Osteocyte (in vitro differentiated cells): ENCODE results near the gene CTNNA2. TPM values are rescaled to one million over a fixed set of nuclear protein-coding genes. Genes with fewer than 3 reads are reported as not detected.

Experiments
- DNase-seq: peaks from one replicate; pipeline ENCODE4 v3.0.0; 2021; ENCODE audit warnings: mixed read lengths; ENCODE audit not compliant: unreplicated experiment; ENCODE audit errors: extremely low spot score
- H3K27ac Mint-ChIP-seq: one replicate; pipeline ENCODE4 v1.8.0; 2021; ENCODE audit warnings: mild to moderate bottlenecking, mixed read lengths; ENCODE audit not compliant: unreplicated experiment
- H3K27me3 Mint-ChIP-seq: one replicate; pipeline ENCODE4 v1.8.0; 2021; ENCODE audit warnings: mixed read lengths; ENCODE audit not compliant: unreplicated experiment
- H3K36me3 Mint-ChIP-seq: one replicate; pipeline ENCODE4 v1.8.0; 2021; ENCODE audit warnings: mixed read lengths; ENCODE audit not compliant: unreplicated experiment
- H3K4me1 Mint-ChIP-seq: one replicate; pipeline ENCODE4 v1.8.0; 2021; ENCODE audit warnings: mixed read lengths; ENCODE audit not compliant: unreplicated experiment
- H3K4me3 Mint-ChIP-seq: one replicate; pipeline ENCODE4 v1.8.0; 2021; ENCODE audit warnings: mild to moderate bottlenecking, moderate library complexity, mixed read lengths; ENCODE audit not compliant: unreplicated experiment
- H3K9me3 Mint-ChIP-seq: one replicate; pipeline ENCODE4 v1.8.0; 2021; ENCODE audit warnings: mixed read lengths; ENCODE audit not compliant: unreplicated experiment
- total RNA-seq: library from RNA; stranded (reverse); gene quantifications from 2 replicates; pipeline ENCODE4 v1.2.1, GENCODE V29; 2021
- TF ChIP-seq, protein P1 (sequence below): fragments of 200-600 bp; sonication (generic); IDR thresholded peaks from 2 replicates; pipeline ENCODE4 v1.5.0; 2021; ENCODE audit warnings: antibody characterized with exemption, mild to moderate bottlenecking, moderate library complexity

CTNNA2 gene
- total RNA-seq, 1 donor from 2014 or later = not detected

DNA sequence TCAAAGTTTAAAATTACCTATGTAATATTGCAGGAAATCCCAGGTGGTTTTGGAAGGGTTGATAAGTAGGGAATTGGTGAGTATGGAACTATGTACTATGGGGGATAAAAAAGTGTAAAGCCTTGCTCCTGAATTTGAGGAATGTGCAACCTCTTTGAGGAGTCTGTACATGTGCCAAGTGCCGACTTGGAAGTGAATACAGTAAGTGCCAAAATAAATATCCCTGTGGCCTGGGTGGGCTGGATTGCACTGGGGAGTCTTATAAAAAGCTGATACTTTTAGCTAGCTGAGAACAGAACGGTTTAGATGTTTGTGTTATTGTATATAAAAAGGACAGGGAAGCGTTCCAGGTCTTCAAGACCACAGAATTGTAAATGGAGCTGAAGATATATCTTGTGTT lies 1108.8 kb downstream of the CTNNA2 start:
- Mint-ChIP-seq H3K9me3 (peaks cover 21% of the 10 kb centered on the region), H3K36me3 (no peaks in the 10 kb centered on the region), H3K27me3 (no peaks in the 10 kb centered on the region), H3K4me1 (no peaks in the 10 kb centered on the region), H3K4me3 (no peak overlapping the region), H3K27ac (no peak overlapping the region)
- DNase-seq = no peak
- TF ChIP-seq, protein P1, sequence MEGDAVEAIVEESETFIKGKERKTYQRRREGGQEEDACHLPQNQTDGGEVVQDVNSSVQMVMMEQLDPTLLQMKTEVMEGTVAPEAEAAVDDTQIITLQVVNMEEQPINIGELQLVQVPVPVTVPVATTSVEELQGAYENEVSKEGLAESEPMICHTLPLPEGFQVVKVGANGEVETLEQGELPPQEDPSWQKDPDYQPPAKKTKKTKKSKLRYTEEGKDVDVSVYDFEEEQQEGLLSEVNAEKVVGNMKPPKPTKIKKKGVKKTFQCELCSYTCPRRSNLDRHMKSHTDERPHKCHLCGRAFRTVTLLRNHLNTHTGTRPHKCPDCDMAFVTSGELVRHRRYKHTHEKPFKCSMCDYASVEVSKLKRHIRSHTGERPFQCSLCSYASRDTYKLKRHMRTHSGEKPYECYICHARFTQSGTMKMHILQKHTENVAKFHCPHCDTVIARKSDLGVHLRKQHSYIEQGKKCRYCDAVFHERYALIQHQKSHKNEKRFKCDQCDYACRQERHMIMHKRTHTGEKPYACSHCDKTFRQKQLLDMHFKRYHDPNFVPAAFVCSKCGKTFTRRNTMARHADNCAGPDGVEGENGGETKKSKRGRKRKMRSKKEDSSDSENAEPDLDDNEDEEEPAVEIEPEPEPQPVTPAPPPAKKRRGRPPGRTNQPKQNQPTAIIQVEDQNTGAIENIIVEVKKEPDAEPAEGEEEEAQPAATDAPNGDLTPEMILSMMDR = no peak

DNA sequence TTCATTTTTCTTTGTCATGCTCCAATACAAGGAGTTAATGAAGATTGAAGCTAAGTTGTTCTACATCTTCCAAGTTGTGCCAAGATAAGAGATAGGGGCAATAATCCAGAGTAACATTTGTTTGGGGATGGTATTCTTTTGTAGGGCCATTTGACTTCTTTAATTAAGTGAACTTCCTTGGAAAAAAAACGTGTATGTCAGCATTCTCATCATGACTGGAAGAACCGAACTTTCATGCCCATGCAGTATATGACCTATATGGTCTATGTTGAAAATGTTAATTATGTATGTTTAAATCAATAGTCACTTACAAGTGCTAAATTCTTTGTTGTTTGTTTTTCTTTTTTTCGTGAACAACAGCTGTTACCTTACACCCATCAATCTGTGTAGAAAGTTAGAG lies 1111.2 kb downstream of the CTNNA2 start:
- Mint-ChIP-seq H3K9me3 (peaks cover 21% of the 10 kb centered on the region), H3K4me3 (no peak overlapping the region), H3K27ac (no peak overlapping the region), H3K36me3 (no peaks in the 10 kb centered on the region), H3K4me1 (no peaks in the 10 kb centered on the region), H3K27me3 (no peaks in the 10 kb centered on the region)
- TF ChIP-seq, protein P1 = no peak
- no peak for DNase-seq

DNA sequence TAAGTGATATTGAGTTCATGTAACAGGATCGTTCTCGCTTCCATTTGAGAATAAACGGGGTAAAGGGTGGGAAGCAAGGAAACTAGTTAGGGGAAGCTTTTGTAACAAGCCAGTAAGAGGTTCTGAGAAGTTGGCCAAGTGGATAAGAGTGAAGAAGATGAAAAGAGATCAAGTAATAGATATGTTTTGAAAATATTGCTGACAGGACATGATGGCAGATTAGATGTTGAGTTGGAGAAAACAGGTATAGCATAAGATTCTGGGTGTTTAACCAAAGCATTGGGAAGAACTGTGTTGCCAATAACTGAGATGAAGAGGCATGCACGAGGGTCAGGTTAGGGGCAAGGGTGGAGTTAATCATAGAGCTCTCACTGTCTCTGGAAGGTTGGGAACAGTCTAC lies 1121.7 kb downstream of the CTNNA2 start:
- no peak overlapping the region for H3K4me3 Mint-ChIP-seq
- no peaks in the 10 kb centered on the region for H3K4me1 Mint-ChIP-seq
- no peak for DNase-seq
- H3K27me3 Mint-ChIP-seq = no peaks in the 10 kb centered on the region
- TF ChIP-seq, protein P1 = no peak
- H3K9me3 Mint-ChIP-seq = peaks cover 50% of the 10 kb centered on the region
- H3K36me3 Mint-ChIP-seq = no peaks in the 10 kb centered on the region
- no peak overlapping the region for H3K27ac Mint-ChIP-seq

DNA sequence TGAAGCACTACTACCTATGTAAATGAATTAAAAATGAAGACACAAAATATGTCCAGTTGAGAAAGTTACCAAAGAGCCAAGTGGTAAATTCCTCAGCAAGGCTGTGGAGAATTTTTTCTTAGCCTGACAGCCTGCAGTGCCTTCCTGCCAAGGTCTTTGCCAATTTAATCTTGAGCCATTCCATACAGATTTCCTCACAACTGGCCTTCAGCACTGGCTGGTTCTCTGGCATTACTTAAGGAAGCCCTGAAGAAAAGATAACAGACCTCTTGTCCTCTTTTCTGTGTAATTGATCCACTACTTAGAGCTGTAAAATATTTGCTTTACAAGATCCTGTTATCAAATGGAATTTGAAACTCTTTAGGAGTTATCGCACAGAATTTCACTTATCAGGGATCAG lies 1125.9 kb downstream of the CTNNA2 start:
- H3K36me3 Mint-ChIP-seq = no peaks in the 10 kb centered on the region
- no peaks in the 10 kb centered on the region for H3K4me1 Mint-ChIP-seq
- H3K27me3 Mint-ChIP-seq = no peaks in the 10 kb centered on the region
- no peak for DNase-seq
- H3K9me3 Mint-ChIP-seq = peaks cover 46% of the 10 kb centered on the region
- TF ChIP-seq, protein P1 = no peak
- no peak overlapping the region for H3K4me3 Mint-ChIP-seq
- no peak overlapping the region for H3K27ac Mint-ChIP-seq

DNA sequence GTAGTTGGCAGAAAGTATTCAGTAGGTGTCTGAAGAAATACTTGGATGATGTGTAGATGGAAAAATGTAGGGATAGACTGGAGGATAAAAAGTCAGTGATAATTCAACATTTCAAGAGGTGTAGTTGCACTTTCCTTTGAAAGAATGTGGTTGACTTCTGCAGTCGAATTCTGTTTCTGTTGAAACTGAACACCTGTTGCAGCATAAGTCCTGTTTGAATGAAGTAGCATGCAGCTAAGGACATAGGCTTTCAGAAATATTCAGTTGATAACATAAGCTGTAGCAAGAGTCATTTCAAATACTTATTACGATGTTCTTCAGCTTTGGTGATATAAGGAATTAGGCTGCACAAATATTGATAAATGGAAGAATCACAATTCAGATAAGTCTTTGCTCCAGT lies 1129.6 kb downstream of the CTNNA2 start:
- H3K27ac Mint-ChIP-seq = no peak overlapping the region
- H3K4me1 Mint-ChIP-seq = no peaks in the 10 kb centered on the region
- no peaks in the 10 kb centered on the region for H3K27me3 Mint-ChIP-seq
- no peak for DNase-seq
- H3K4me3 Mint-ChIP-seq = no peak overlapping the region
- TF ChIP-seq, protein P1 = no peak
- H3K9me3 Mint-ChIP-seq = peaks cover 50% of the 10 kb centered on the region
- H3K36me3 Mint-ChIP-seq = no peaks in the 10 kb centered on the region
